MM.1S (cell line): ENCODE data around the gene KCND3.

Source experiments
- DNase-seq: peaks from one replicate; pipeline ENCODE4 v3.0.0-alpha.2; 2015
- H2AFZ ChIP-seq: fragments of 300-600 bp; sonication (generic); 2 replicates; pipeline ENCODE4 v1.6.0; 2016; ENCODE audit warnings: antibody characterized with exemption, low read length
- H3F3A ChIP-seq: fragments of 300-600 bp; sonication (generic); 2 replicates; pipeline ENCODE4 v1.6.1; 2016; ENCODE audit warnings: mild to moderate bottlenecking, antibody characterized with exemption, low read length, moderate library complexity, mixed read lengths; ENCODE audit not compliant: insufficient read depth
- H3K27ac ChIP-seq: fragments of 300-600 bp; sonication (generic); 2 replicates; pipeline ENCODE4 v1.5.1; 2016; ENCODE audit warnings: mild to moderate bottlenecking, low read length
- H3K27me3 ChIP-seq: fragments of 300-600 bp; sonication (generic); replicated peaks from 2 replicates; pipeline ENCODE4 v1.6.0; 2016; ENCODE audit warnings: low read length; ENCODE audit not compliant: insufficient read depth
- H3K36me3 ChIP-seq: fragments of 300-600 bp; sonication (generic); replicated peaks from 2 replicates; pipeline ENCODE4 v1.6.1; 2016; ENCODE audit warnings: mild to moderate bottlenecking, low read length, mixed read lengths; ENCODE audit not compliant: insufficient read depth
- H3K4me1 ChIP-seq: fragments of 300-600 bp; sonication (generic); 2 replicates; pipeline ENCODE4 v1.6.1; 2016; ENCODE audit warnings: low read length, mixed read lengths
- H3K4me2 ChIP-seq: fragments of 300-600 bp; sonication (generic); 2 replicates; pipeline ENCODE4 v1.6.0; 2016; ENCODE audit warnings: low read depth, low read length
- H3K4me3 ChIP-seq: fragments of 300-600 bp; sonication (generic); 2 replicates; pipeline ENCODE4 v1.5.1; 2016; ENCODE audit warnings: low read length, mixed read lengths
- H3K79me2 ChIP-seq: fragments of 300-600 bp; sonication (generic); 2 replicates; pipeline ENCODE4 v1.6.1; 2016; ENCODE audit warnings: mixed run types, low read length, mixed read lengths
- H3K9ac ChIP-seq: fragments of 300-600 bp; sonication (generic); 2 replicates; pipeline ENCODE4 v1.6.1; 2016; ENCODE audit warnings: low read length, mixed read lengths
- H3K9me2 ChIP-seq: fragments of 300-600 bp; sonication (generic); replicated peaks from 2 replicates; pipeline ENCODE4 v1.6.1; 2016; ENCODE audit warnings: mild to moderate bottlenecking, low read length, mixed read lengths; ENCODE audit not compliant: insufficient read depth
- H3K9me3 ChIP-seq: fragments of 300-600 bp; sonication (generic); replicated peaks from 2 replicates; pipeline ENCODE4 v1.6.1; 2016; ENCODE audit warnings: mild to moderate bottlenecking, low read length, mixed read lengths; ENCODE audit not compliant: insufficient read depth
- H4K20me1 ChIP-seq: fragments of 300-600 bp; sonication (generic); 2 replicates; pipeline ENCODE4 v1.6.1; 2016; ENCODE audit warnings: mild to moderate bottlenecking, low read length, moderate library complexity, mixed read lengths; ENCODE audit not compliant: insufficient read depth
- CTCF ChIP-seq: fragments of 300-600 bp; sonication (generic); IDR thresholded peaks from 2 replicates; pipeline ENCODE4 v1.5.1; 2016; ENCODE audit warnings: antibody characterized with exemption, low read length, mixed read lengths
- EZH2 ChIP-seq: fragments of 300-600 bp; sonication (generic); optimal IDR thresholded peaks from 2 replicates; pipeline ENCODE3; 2017; ENCODE audit warnings: low read depth, mild to moderate bottlenecking, antibody characterized with exemption, low read length, mixed read lengths
- EZH2phosphoT487 ChIP-seq: fragments of 300-600 bp; sonication (generic); IDR thresholded peaks from 2 replicates; pipeline ENCODE4 v1.6.1; 2018; ENCODE audit warnings: antibody characterized with exemption, low read length

KCND3 gene

GRCh38 chr1:111862599-111862998 is 126.9 kb downstream of the KCND3 start:
- Histone ChIP-seq H3K79me2 (no peaks in the 10 kb centered on the region), H3K4me2 (no peak overlapping the region), H3K9me3 (no peaks in the 10 kb centered on the region), H3K9me2 (no peaks in the 10 kb centered on the region), H4K20me1 (no peaks in the 10 kb centered on the region), H2AFZ (no peak overlapping the region), H3F3A (no peaks in the 10 kb centered on the region), H3K27me3 (no peaks in the 10 kb centered on the region), H3K36me3 (no peaks in the 10 kb centered on the region), H3K9ac (no peak overlapping the region), H3K4me3 (no peak overlapping the region), H3K27ac (no peak overlapping the region), H3K4me1 (no peaks in the 10 kb centered on the region)
- DNase-seq: no peak
- TF ChIP-seq CTCF (no peak), EZH2phosphoT487 (no peak), EZH2 (no peak)

GRCh38 chr1:111861523-111861922 is 127.9 kb downstream of the KCND3 start:
- Histone ChIP-seq H3K36me3 (no peaks in the 10 kb centered on the region), H3K9me2 (no peaks in the 10 kb centered on the region), H3K27ac (no peak overlapping the region), H3K79me2 (no peaks in the 10 kb centered on the region), H4K20me1 (no peaks in the 10 kb centered on the region), H3K4me2 (no peak overlapping the region), H3F3A (no peaks in the 10 kb centered on the region), H3K9ac (no peak overlapping the region), H3K4me3 (no peak overlapping the region), H2AFZ (no peak overlapping the region), H3K9me3 (no peaks in the 10 kb centered on the region), H3K4me1 (no peaks in the 10 kb centered on the region), H3K27me3 (no peaks in the 10 kb centered on the region)
- no peak for DNase-seq
- TF ChIP-seq EZH2phosphoT487 (no peak), CTCF (no peak), EZH2 (no peak)

- no peaks in the 10 kb centered on the region for H4K20me1 ChIP-seq
- no peaks in the 10 kb centered on the region for H3F3A ChIP-seq
- H3K9ac ChIP-seq: no peak overlapping the region
- H3K27me3 ChIP-seq: no peaks in the 10 kb centered on the region
- H3K27ac ChIP-seq: no peak overlapping the region
- TF ChIP-seq EZH2phosphoT487: no peak
- no peaks in the 10 kb centered on the region for H3K9me2 ChIP-seq
- no peak overlapping the region for H2AFZ ChIP-seq
- H3K4me1 ChIP-seq: no peaks in the 10 kb centered on the region
- H3K79me2 ChIP-seq: no peaks in the 10 kb centered on the region
- no peaks in the 10 kb centered on the region for H3K36me3 ChIP-seq
- no peak for DNase-seq
- no peak overlapping the region for H3K4me2 ChIP-seq
- no peaks in the 10 kb centered on the region for H3K9me3 ChIP-seq
- H3K4me3 ChIP-seq: no peak overlapping the region
Measured at GRCh38 chr1:111857194-111857651, 132.2 kb downstream of the KCND3 start.

GRCh38 chr1:111856411-111857185 is 132.9 kb downstream of the KCND3 start:
- no peaks in the 10 kb centered on the region for H3K9me2 ChIP-seq
- no peak overlapping the region for H3K9ac ChIP-seq
- H4K20me1 ChIP-seq: no peaks in the 10 kb centered on the region
- no peak overlapping the region for H3K4me2 ChIP-seq
- no peak for DNase-seq
- no peak overlapping the region for H3K4me3 ChIP-seq
- no peak for TF ChIP-seq CTCF
- TF ChIP-seq EZH2phosphoT487: no peak
- no peak for TF ChIP-seq EZH2
- no peaks in the 10 kb centered on the region for H3K79me2 ChIP-seq
- H3K4me1 ChIP-seq: no peaks in the 10 kb centered on the region
- H2AFZ ChIP-seq: no peak overlapping the region
- H3K36me3 ChIP-seq: no peaks in the 10 kb centered on the region
- H3K27ac ChIP-seq: no peak overlapping the region
- H3K9me3 ChIP-seq: no peaks in the 10 kb centered on the region
- no peaks in the 10 kb centered on the region for H3K27me3 ChIP-seq
- no peaks in the 10 kb centered on the region for H3F3A ChIP-seq
